H9 (cell line): ENCODE data around the gene EPB41L1. TPM values are rescaled to one million over a fixed set of nuclear protein-coding genes. Genes with fewer than 3 reads are reported as not detected.

ENCODE experiments used
- DNase-seq: peaks from one replicate; pipeline ENCODE4 v3.0.0-alpha.2; 2017
- H2AFZ ChIP-seq: one replicate; pipeline ENCODE4 v1.6.1; 2013; ENCODE audit warnings: mild to moderate bottlenecking, low read length, control low read depth, moderate library complexity
- H2AK5ac ChIP-seq: 2 replicates; pipeline ENCODE4 v1.6.1; 2013; ENCODE audit warnings: low read length, control low read depth, mixed read lengths; ENCODE audit not compliant: insufficient read length
- H2BK120ac ChIP-seq: one replicate; pipeline ENCODE4 v1.6.1; 2013; ENCODE audit warnings: low read depth, mild to moderate bottlenecking, low read length, control low read depth, inconsistent platforms; ENCODE audit not compliant: poor library complexity, severe bottlenecking
- H2BK12ac ChIP-seq: 2 replicates; pipeline ENCODE4 v1.6.1; 2013; ENCODE audit warnings: low read length, control low read depth, mixed read lengths, low read depth; ENCODE audit not compliant: insufficient read length
- H2BK15ac ChIP-seq: 2 replicates; pipeline ENCODE4 v1.6.1; 2013; ENCODE audit warnings: low read depth, low read length, control low read depth
- H2BK20ac ChIP-seq: one replicate; pipeline ENCODE4 v1.6.1; 2013; ENCODE audit warnings: low read depth, mild to moderate bottlenecking, low read length, control low read depth, inconsistent platforms; ENCODE audit not compliant: poor library complexity, severe bottlenecking
- H2BK5ac ChIP-seq: 2 replicates; pipeline ENCODE4 v1.6.1; 2013; ENCODE audit warnings: low read length, control low read depth, mixed read lengths; ENCODE audit not compliant: insufficient read length
- H3K14ac ChIP-seq: 2 replicates; pipeline ENCODE4 v1.6.1; 2013; ENCODE audit warnings: low read length, control low read depth; ENCODE audit not compliant: insufficient read depth
- H3K18ac ChIP-seq: 2 replicates; pipeline ENCODE4 v1.6.1; 2013; ENCODE audit warnings: low read depth, mild to moderate bottlenecking, mixed read lengths, low read length, control low read depth; ENCODE audit not compliant: insufficient read length
- H3K23ac ChIP-seq: 2 replicates; pipeline ENCODE4 v1.6.1; 2013; ENCODE audit warnings: low read length, control low read depth, mixed read lengths, low read depth; ENCODE audit not compliant: insufficient read length
- H3K23me2 ChIP-seq: 2 replicates; pipeline ENCODE4 v1.6.1; 2013; ENCODE audit warnings: low read depth, mild to moderate bottlenecking, mixed read lengths, low read length, control low read depth; ENCODE audit not compliant: insufficient read length, poor library complexity, severe bottlenecking
- H3K27ac ChIP-seq: 2 replicates; pipeline ENCODE4 v1.5.1; 2013; ENCODE audit warnings: low read length, control low read depth, mixed read lengths, low read depth; ENCODE audit not compliant: insufficient read length
- H3K27me3 ChIP-seq: 2 replicates; pipeline ENCODE4 v1.6.1; 2013; ENCODE audit warnings: low read length, control low read depth, inconsistent platforms; ENCODE audit not compliant: insufficient read depth
- H3K4ac ChIP-seq: 2 replicates; pipeline ENCODE4 v1.6.1; 2013; ENCODE audit warnings: low read depth, mild to moderate bottlenecking, control low read depth, inconsistent platforms, low read length, moderate library complexity
- H3K4me1 ChIP-seq: 2 replicates; pipeline ENCODE4 v1.6.1; 2013; ENCODE audit warnings: low read length, control low read depth, inconsistent platforms; ENCODE audit not compliant: insufficient read depth
- H3K4me2 ChIP-seq: 2 replicates; pipeline ENCODE4 v1.6.1; 2013; ENCODE audit warnings: low read length, control low read depth, mixed read lengths; ENCODE audit not compliant: insufficient read length, insufficient read depth
- H3K56ac ChIP-seq: 2 replicates; pipeline ENCODE4 v1.6.1; 2013; ENCODE audit warnings: low read depth, mild to moderate bottlenecking, mixed read lengths, low read length, control low read depth; ENCODE audit not compliant: insufficient read length
- H3K79me1 ChIP-seq: 2 replicates; pipeline ENCODE4 v1.6.1; 2013; ENCODE audit warnings: low read depth, mild to moderate bottlenecking, moderate library complexity, low read length, control low read depth, inconsistent platforms; ENCODE audit not compliant: insufficient read depth, poor library complexity, severe bottlenecking
- H3K79me2 ChIP-seq: 2 replicates; pipeline ENCODE4 v1.6.1; 2013; ENCODE audit warnings: low read length, control low read depth, inconsistent platforms; ENCODE audit not compliant: insufficient read depth
- H3K9ac ChIP-seq: 2 replicates; pipeline ENCODE4 v1.6.1; 2013; ENCODE audit warnings: low read length, control low read depth, mixed read lengths; ENCODE audit not compliant: insufficient read length; ENCODE audit errors: extremely low read depth
- H3K9me3 ChIP-seq: one replicate; pipeline ENCODE4 v1.6.1; 2013; ENCODE audit warnings: low read depth, low read length, inconsistent platforms; ENCODE audit not compliant: control insufficient read depth
- H3T11ph ChIP-seq: one replicate; pipeline ENCODE4 v1.6.1; 2013; ENCODE audit warnings: mild to moderate bottlenecking, low read length, control low read depth, inconsistent platforms
- H4K20me1 ChIP-seq: one replicate; pipeline ENCODE4 v1.6.1; 2013; ENCODE audit not compliant: control insufficient read depth, insufficient read length, insufficient read depth
- H4K5ac ChIP-seq: 2 replicates; pipeline ENCODE4 v1.6.1; 2013; ENCODE audit warnings: low read depth, mild to moderate bottlenecking, mixed read lengths, low read length, control low read depth; ENCODE audit not compliant: insufficient read length
- H4K8ac ChIP-seq: replicated peaks from 2 replicates; pipeline ENCODE4 v1.6.1; 2013; ENCODE audit warnings: low read length, control low read depth, mixed read lengths, low read depth; ENCODE audit not compliant: insufficient read length
- H4K91ac ChIP-seq: 2 replicates; pipeline ENCODE4 v1.6.1; 2013; ENCODE audit warnings: low read depth, mild to moderate bottlenecking, moderate library complexity, mixed read lengths, low read length, control low read depth; ENCODE audit not compliant: insufficient read length
- H3K27ac Mint-ChIP-seq, 3 experiments: 2 replicates in 2 of 3; 3 replicates in 1 of 3; pipeline ENCODE4 v1.8.0; 2020 to 2021; ENCODE audit warnings: mixed read lengths in 3 of 3, mild to moderate bottlenecking in 1 of 3, moderate library complexity in 1 of 3
- H3K27me3 Mint-ChIP-seq: 2 replicates; pipeline ENCODE4 v1.8.0; 2021; ENCODE audit warnings: low read depth, mild to moderate bottlenecking, moderate library complexity, mixed read lengths
- H3K36me3 Mint-ChIP-seq, 3 experiments: 2 replicates in 2 of 3; 3 replicates in 1 of 3; pipeline ENCODE4 v1.8.0; 2020 to 2021; ENCODE audit warnings: low read depth in 3 of 3, mixed read lengths in 3 of 3; ENCODE audit not compliant: insufficient read depth in 1 of 3
- H3K4me1 Mint-ChIP-seq, 2 experiments: 2 replicates each; pipeline ENCODE4 v1.8.0; 2020; ENCODE audit warnings: mixed read lengths in 2 of 2
- H3K4me3 Mint-ChIP-seq, 2 experiments: 2 replicates in 1 of 2; 3 replicates in 1 of 2; pipeline ENCODE4 v1.8.0; 2020 to 2021; ENCODE audit warnings: mild to moderate bottlenecking in 2 of 2, mixed read lengths in 2 of 2, moderate library complexity in 1 of 2
- H3K9me3 Mint-ChIP-seq, 2 experiments: 2 replicates in 1 of 2; 3 replicates in 1 of 2; pipeline ENCODE4 v1.8.0; 2020; ENCODE audit warnings: mild to moderate bottlenecking in 2 of 2, mixed read lengths in 2 of 2, moderate library complexity in 1 of 2
- CTCF ChIP-seq: fragments of 200-600 bp; sonication (generic); conservative IDR thresholded peaks from 3 replicates; pipeline ENCODE4 v1.8.0; 2021; ENCODE audit warnings: antibody characterized with exemption, mild to moderate bottlenecking
- WGBS: extraction: QIAGEN DNeasy Blood & Tissue Kit; methylation state at CpG from one replicate; pipeline ENCODE4 v1.1.7; 2013; ENCODE audit warnings: missing lambda C conversion rate, low lambda C conversion rate, mixed read lengths; ENCODE audit not compliant: insufficient read length; ENCODE audit errors: extremely low coverage; 5-methylcytosine and 5-hydroxymethylcytosine counted together
- total RNA-seq: library from RNA; stranded (reverse); gene quantifications from 2 replicates; pipeline ENCODE4 v1.2.1, GENCODE V29; 2021

Gene EPB41L1
- total RNA-seq, 1 experiment from 2014 or later = 31.1 TPM

- Histone ChIP-seq H3K4me2 (no peak overlapping the region), H2AK5ac (no peak overlapping the region), H3K18ac (no peak overlapping the region), H3K79me2 (no peaks in the 10 kb centered on the region), H3K4ac (no peak overlapping the region), H3K27ac (no peak overlapping the region), H3K56ac (no peak overlapping the region), H3K9me3 (no peaks in the 10 kb centered on the region), H4K91ac (no peak overlapping the region), H4K5ac (no peak overlapping the region), H4K20me1 (no peaks in the 10 kb centered on the region), H2BK15ac (no peak overlapping the region), H2BK5ac (no peak overlapping the region), H3K23ac (no peak overlapping the region), H3K27me3 (no peaks in the 10 kb centered on the region), H3K9ac (no peak overlapping the region), H2BK120ac (no peak overlapping the region), H3K79me1 (no peaks in the 10 kb centered on the region), H3T11ph (no peak overlapping the region), H2AFZ (no peak overlapping the region), H3K4me1 (no peaks in the 10 kb centered on the region), H2BK12ac (no peak overlapping the region), H4K8ac (no peak overlapping the region), H2BK20ac (no peak overlapping the region), H3K14ac (no peak overlapping the region), H3K23me2 (no peaks in the 10 kb centered on the region)
- no peak for TF ChIP-seq CTCF
- WGBS = no CpG with 5 or more reads among the region's 6 CpGs
- H3K4me1 Mint-ChIP-seq = peaks cover 4 to 5% of the 10 kb centered on the region in 2 experiments
- H3K9me3 Mint-ChIP-seq = no peaks in the 10 kb centered on the region
- H3K36me3 Mint-ChIP-seq = no peaks in the 10 kb centered on the region
- H3K4me3 Mint-ChIP-seq = no peak overlapping the region
- DNase-seq = no peak
- no peaks in the 10 kb centered on the region for H3K27me3 Mint-ChIP-seq
- no peak overlapping the region for H3K27ac Mint-ChIP-seq
Measured at GRCh38 chr20:36135159-36135558, 19.4 kb upstream of the EPB41L1 start.
